Keratinocyte (primary cell): ENCODE results near the gene CYP39A1.

Source experiments
- CTCF ChIP-seq, 3 experiments: IDR thresholded peaks in 1 of 3; conservative IDR thresholded peaks in 1 of 3; optimal IDR thresholded peaks in 1 of 3; 2 replicates in 2 of 3; 3 replicates in 1 of 3; pipeline versions ENCODE3 to v1.5.1; 2011; ENCODE audit warnings: low read length in 3 of 3, mild to moderate bottlenecking in 3 of 3, moderate library complexity in 2 of 3, control low read depth in 1 of 3, inconsistent platforms in 1 of 3; ENCODE audit not compliant: insufficient read depth in 2 of 3; ENCODE audit errors: extremely low read depth in 1 of 3
- EZH2 ChIP-seq: IDR thresholded peaks from one replicate; pipeline ENCODE4 v1.6.1; 2012; ENCODE audit warnings: inconsistent platforms, mild to moderate bottlenecking, low read length, moderate library complexity

GRCh38 chr6:46528961-46529750, 123.5 kb downstream of the CYP39A1 start:
- TF ChIP-seq CTCF (optimal IDR thresholded peaks at IDR 0.05 in 1 of 3, IDR thresholded peaks at IDR 0.05 in 1 of 3, conservative IDR thresholded peaks at IDR 0.05 in 1 of 3; ENCODE audit: extremely low read depth in 1 of 3, insufficient read depth in 2 of 3, low read length in 3 of 3) (no peak), EZH2 (no peak)
